GM12878 (cell line): Measurements from ENCODE around the gene GPR141. TPM values are rescaled to one million over a fixed set of nuclear protein-coding genes. Genes with fewer than 3 reads are reported as not detected.
A peak's percentile ranks its signal among the peaks of the same experiment; 100 is the strongest.

Experiments
- ETV6 ChIP-seq, 2 experiments: fragments of 450-650 bp in 1 of 2; IDR thresholded peaks in 1 of 2; conservative IDR thresholded peaks in 1 of 2; 2 replicates each; pipeline ENCODE4 v1.6.1; 2014; ENCODE audit warnings: antibody characterized with exemption in 1 of 2, borderline replicate concordance in 1 of 2, low read depth in 1 of 2, mild to moderate bottlenecking in 1 of 2, moderate library complexity in 1 of 2
- GABPA ChIP-seq: IDR thresholded peaks from 2 replicates; pipeline ENCODE4 v1.6.1; 2014; ENCODE audit warnings: antibody characterized with exemption, low read depth, mild to moderate bottlenecking, inconsistent platforms
- MTA3 ChIP-seq: IDR thresholded peaks from 2 replicates; pipeline ENCODE4 v1.6.1; 2012; ENCODE audit warnings: low read length, inconsistent platforms, borderline replicate concordance
- NFXL1 ChIP-seq: fragments of 450-650 bp; IDR thresholded peaks from 2 replicates; pipeline ENCODE4 v1.6.1; 2017; ENCODE audit warnings: antibody characterized with exemption, mild to moderate bottlenecking, borderline replicate concordance
- SP1 ChIP-seq: IDR thresholded peaks from one replicate; pipeline ENCODE4 v1.6.1; 2011; ENCODE audit warnings: low read depth, low read length
- SPI1 ChIP-seq: IDR thresholded peaks from 2 replicates; pipeline ENCODE4 v1.6.1; 2011; ENCODE audit warnings: low read depth, mild to moderate bottlenecking, low read length, moderate library complexity, borderline replicate concordance; ENCODE audit not compliant: insufficient read depth
- TARDBP ChIP-seq: IDR thresholded peaks from 2 replicates; pipeline ENCODE4 v1.6.1; 2016; ENCODE audit warnings: borderline replicate concordance
- WRNIP1 ChIP-seq: IDR thresholded peaks from 2 replicates; pipeline ENCODE4 v1.6.1; 2011; ENCODE audit warnings: low read depth, low read length, improper control_type of control experiment, borderline replicate concordance
- polyA plus RNA-seq, 11 experiments: library from polyadenylated mRNA; depleted of rRNA in 4 of 11; unstranded in 6 of 11; stranded (reverse) in 5 of 11; fragments of >200 nt; fragmentation: Nextera tagmentation in 4 of 11; fragmentation: Illumina TruSeq in 1 of 11; extraction: Ambion mirVana in 4 of 11; extraction: Trizol in 1 of 11; gene quantifications; 1 replicate in 1 of 11; 2 replicates in 10 of 11; pipeline versions ENCODE4 v1.2.1 to v1.2.3, GENCODE V29; 2011 to 2016; ENCODE audit warnings: inconsistent platforms in 2 of 11, missing spikeins in 2 of 11, low read depth in 1 of 11
- total RNA-seq, 4 experiments: library from RNA; depleted of rRNA in 3 of 4; stranded (reverse); fragments of >200 nt in 3 of 4; fragmentation: Illumina TruSeq in 1 of 4; extraction: Trizol in 1 of 4; gene quantifications; 2 replicates each; pipeline versions ENCODE4 v1.2.1 to v1.2.3, GENCODE V29; 2013 to 2021
- TF ChIP-seq, protein P1 (sequence below): IDR thresholded peaks from 2 replicates; pipeline ENCODE4 v1.6.1; 2011; ENCODE audit warnings: borderline replicate concordance, low read depth, mild to moderate bottlenecking, moderate library complexity, low read length; ENCODE audit not compliant: insufficient read depth, poor library complexity, severe bottlenecking
- TF ChIP-seq, protein P2 (sequence below): IDR thresholded peaks from 2 replicates; pipeline ENCODE4 v1.6.1; 2012; ENCODE audit warnings: low read depth, low read length, improper control_type of control experiment
- TF ChIP-seq, protein P3 (sequence below): fragments of 450-650 bp; IDR thresholded peaks from 2 replicates; pipeline ENCODE4 v1.6.1; 2016; ENCODE audit warnings: mild to moderate bottlenecking

The GPR141 gene
- total and polyA plus RNA-seq, 10 of the 15 experiments (the other 5 are each of a cell fraction or from before 2014, with no cell fraction given): 0.56 to 3.9 (median 1.2) TPM

DNA sequence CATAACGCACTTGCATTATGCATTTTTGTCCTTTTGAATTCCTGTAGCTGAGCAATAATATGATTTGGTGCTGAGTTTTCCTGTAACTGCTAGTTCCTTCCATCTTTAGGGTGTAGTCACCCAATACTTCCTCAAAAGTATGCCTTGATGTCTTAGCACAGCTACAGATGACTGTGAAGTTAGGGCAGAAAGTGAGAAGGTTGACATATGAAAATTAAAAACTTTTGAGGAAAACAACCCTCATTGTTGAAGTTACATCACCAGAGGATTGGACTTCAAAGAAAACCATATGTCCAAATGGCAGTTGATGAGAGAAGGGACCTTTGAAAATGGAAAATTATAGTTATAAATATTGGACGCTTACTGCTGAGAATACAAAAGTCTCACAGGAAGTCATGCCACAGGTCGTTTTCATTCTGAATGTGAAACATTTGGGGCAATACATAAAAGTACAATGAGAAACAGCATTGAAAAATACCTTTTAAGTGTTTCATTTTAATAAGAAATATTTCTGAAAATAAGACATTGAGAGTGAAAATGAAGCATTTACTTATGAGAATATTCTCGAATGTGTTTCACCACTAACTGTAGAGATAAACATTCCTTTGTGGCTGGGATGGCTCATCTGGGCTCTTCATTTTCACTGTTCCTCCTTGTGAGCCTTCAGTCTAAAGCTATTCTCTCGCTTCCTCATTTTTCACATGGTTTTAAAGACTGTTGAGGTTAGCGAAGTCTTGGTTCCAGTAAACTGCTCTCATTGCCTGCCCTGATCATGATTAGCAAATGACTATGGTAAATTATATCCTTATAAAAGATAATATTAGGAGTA, 103.4 kb downstream of the GPR141 start (continued):
- TF ChIP-seq, protein P1, sequence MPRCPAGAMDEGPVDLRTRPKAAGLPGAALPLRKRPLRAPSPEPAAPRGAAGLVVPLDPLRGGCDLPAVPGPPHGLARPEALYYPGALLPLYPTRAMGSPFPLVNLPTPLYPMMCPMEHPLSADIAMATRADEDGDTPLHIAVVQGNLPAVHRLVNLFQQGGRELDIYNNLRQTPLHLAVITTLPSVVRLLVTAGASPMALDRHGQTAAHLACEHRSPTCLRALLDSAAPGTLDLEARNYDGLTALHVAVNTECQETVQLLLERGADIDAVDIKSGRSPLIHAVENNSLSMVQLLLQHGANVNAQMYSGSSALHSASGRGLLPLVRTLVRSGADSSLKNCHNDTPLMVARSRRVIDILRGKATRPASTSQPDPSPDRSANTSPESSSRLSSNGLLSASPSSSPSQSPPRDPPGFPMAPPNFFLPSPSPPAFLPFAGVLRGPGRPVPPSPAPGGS: peak; percentile 41
- TF ChIP-seq, protein P2, sequence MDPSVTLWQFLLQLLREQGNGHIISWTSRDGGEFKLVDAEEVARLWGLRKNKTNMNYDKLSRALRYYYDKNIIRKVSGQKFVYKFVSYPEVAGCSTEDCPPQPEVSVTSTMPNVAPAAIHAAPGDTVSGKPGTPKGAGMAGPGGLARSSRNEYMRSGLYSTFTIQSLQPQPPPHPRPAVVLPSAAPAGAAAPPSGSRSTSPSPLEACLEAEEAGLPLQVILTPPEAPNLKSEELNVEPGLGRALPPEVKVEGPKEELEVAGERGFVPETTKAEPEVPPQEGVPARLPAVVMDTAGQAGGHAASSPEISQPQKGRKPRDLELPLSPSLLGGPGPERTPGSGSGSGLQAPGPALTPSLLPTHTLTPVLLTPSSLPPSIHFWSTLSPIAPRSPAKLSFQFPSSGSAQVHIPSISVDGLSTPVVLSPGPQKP: 0 out of 2 replicates have a peak, but pooled peaks have one; percentile 28
- TF ChIP-seq ETV6 (conservative IDR thresholded peaks at IDR 0.05 in 1 of 2, IDR thresholded peaks at IDR 0.05 in 1 of 2; ENCODE audit: borderline replicate concordance in 1 of 2, low read depth in 1 of 2): peak in 1 of 2 experiments; percentile 91; a peak in 2 of 4 replicates
- no peak for TF ChIP-seq TARDBP
- peak; percentile 99 for TF ChIP-seq SPI1
- peak; percentile 43; the same call in 1 of the 2 replicates for TF ChIP-seq GABPA
- TF ChIP-seq SP1: peak; percentile 33
- no peak for TF ChIP-seq NFXL1
- no peak for TF ChIP-seq WRNIP1
- TF ChIP-seq MTA3: peak; percentile 14; the same call in 1 of the 2 replicates
- TF ChIP-seq, protein P3, sequence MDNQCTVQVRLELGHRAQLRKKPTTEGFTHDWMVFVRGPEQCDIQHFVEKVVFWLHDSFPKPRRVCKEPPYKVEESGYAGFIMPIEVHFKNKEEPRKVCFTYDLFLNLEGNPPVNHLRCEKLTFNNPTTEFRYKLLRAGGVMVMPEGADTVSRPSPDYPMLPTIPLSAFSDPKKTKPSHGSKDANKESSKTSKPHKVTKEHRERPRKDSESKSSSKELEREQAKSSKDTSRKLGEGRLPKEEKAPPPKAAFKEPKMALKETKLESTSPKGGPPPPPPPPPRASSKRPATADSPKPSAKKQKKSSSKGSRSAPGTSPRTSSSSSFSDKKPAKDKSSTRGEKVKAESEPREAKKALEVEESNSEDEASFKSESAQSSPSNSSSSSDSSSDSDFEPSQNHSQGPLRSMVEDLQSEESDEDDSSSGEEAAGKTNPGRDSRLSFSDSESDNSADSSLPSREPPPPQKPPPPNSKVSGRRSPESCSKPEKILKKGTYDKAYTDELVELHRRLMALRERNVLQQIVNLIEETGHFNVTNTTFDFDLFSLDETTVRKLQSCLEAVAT: peak; percentile 72

Other genes with a start within 250 kb of the GPR141 start
- 63.2 and 74.4 TPM in 2 replicates for gene ELMO1, start 234.9 kb upstream of the GPR141 start, total RNA-seq (2014; rRNA removed)
- gene ELMO1, start 234.9 kb upstream of the GPR141 start, total RNA-seq (2014; rRNA removed; fragmentation: Illumina TruSeq; extraction: Trizol): 70.7 and 71.4 TPM in 2 replicates
- 74.5 and 81.6 TPM in 2 replicates for gene ELMO1, start 234.9 kb upstream of the GPR141 start, total RNA-seq (2021)
- 44.1 and 67.7 TPM in 2 replicates for gene ELMO1, start 234.9 kb upstream of the GPR141 start, polyA plus RNA-seq (2011; rRNA removed)
- gene ELMO1, start 234.9 kb upstream of the GPR141 start, polyA plus RNA-seq (2014; fragmentation: Illumina TruSeq; extraction: Trizol): 85.9 and 92.7 TPM in 2 replicates
- 10 to 100 TPM; 22.6 to 26.1 TPM for gene ELMO1, start 234.9 kb upstream of the GPR141 start, polyA plus RNA-seq (2014; fragmentation: Nextera tagmentation; extraction: Ambion mirVana)
- gene ELMO1, start 234.9 kb upstream of the GPR141 start, polyA plus RNA-seq (2014; rRNA removed): 41.5 and 50.0 TPM in 2 replicates
- 10 to 100 TPM; 43.0 to 45.9 TPM for gene ELMO1, start 234.9 kb upstream of the GPR141 start, polyA plus RNA-seq (2016; fragmentation: Nextera tagmentation; extraction: Ambion mirVana)
- gene NME8, start 164.8 kb downstream of the GPR141 start, total RNA-seq (2014; rRNA removed): 0.17 and 0.60 TPM in 2 replicates
- gene NME8, start 164.8 kb downstream of the GPR141 start, total RNA-seq (2014; rRNA removed; fragmentation: Illumina TruSeq; extraction: Trizol): 0.32 and 0.54 TPM in 2 replicates
- 0.51 TPM in 1 of 2 replicates, not detected in the other for gene NME8, start 164.8 kb downstream of the GPR141 start, total RNA-seq (2021)
- gene NME8, start 164.8 kb downstream of the GPR141 start, polyA plus RNA-seq (2011; rRNA removed): 3.5 and 5.5 TPM in 2 replicates
- gene NME8, start 164.8 kb downstream of the GPR141 start, polyA plus RNA-seq (2014; fragmentation: Illumina TruSeq; extraction: Trizol): 0.30 and 0.62 TPM in 2 replicates
- gene NME8, start 164.8 kb downstream of the GPR141 start, polyA plus RNA-seq (2014; fragmentation: Nextera tagmentation; extraction: Ambion mirVana): under 1 TPM; 0.51 to 0.69 TPM
- 0.03 and 0.58 TPM in 2 replicates for gene NME8, start 164.8 kb downstream of the GPR141 start, polyA plus RNA-seq (2014; rRNA removed)
- not detected for gene NME8, start 164.8 kb downstream of the GPR141 start, polyA plus RNA-seq (2016; fragmentation: Nextera tagmentation; extraction: Ambion mirVana)
- gene SFRP4, start 233.1 kb downstream of the GPR141 start, total RNA-seq (2014; rRNA removed): not detected in 2 replicates
- gene SFRP4, start 233.1 kb downstream of the GPR141 start, total RNA-seq (2014; rRNA removed; fragmentation: Illumina TruSeq; extraction: Trizol): not detected in 2 replicates
- 0.24 TPM in 1 of 2 replicates, not detected in the other for gene SFRP4, start 233.1 kb downstream of the GPR141 start, total RNA-seq (2021)
- gene SFRP4, start 233.1 kb downstream of the GPR141 start, polyA plus RNA-seq (2011; rRNA removed): 0.14 and 0.20 TPM in 2 replicates
- gene SFRP4, start 233.1 kb downstream of the GPR141 start, polyA plus RNA-seq (2014; fragmentation: Illumina TruSeq; extraction: Trizol): not detected in 2 replicates
- under 1 TPM in 1 of 2 experiments, not detected in 1; 0.02 TPM for gene SFRP4, start 233.1 kb downstream of the GPR141 start, polyA plus RNA-seq (2014; fragmentation: Nextera tagmentation; extraction: Ambion mirVana)
- 0.03 and 0.15 TPM in 2 replicates for gene SFRP4, start 233.1 kb downstream of the GPR141 start, polyA plus RNA-seq (2014; rRNA removed)
- gene SFRP4, start 233.1 kb downstream of the GPR141 start, polyA plus RNA-seq (2016; fragmentation: Nextera tagmentation; extraction: Ambion mirVana): not detected
- 4.2 and 5.5 TPM in 2 replicates for gene EPDR1, start 236.9 kb downstream of the GPR141 start, total RNA-seq (2014; rRNA removed)
- gene EPDR1, start 236.9 kb downstream of the GPR141 start, total RNA-seq (2014; rRNA removed; fragmentation: Illumina TruSeq; extraction: Trizol): 2.9 and 3.1 TPM in 2 replicates
- gene EPDR1, start 236.9 kb downstream of the GPR141 start, total RNA-seq (2021): 4.5 and 5.5 TPM in 2 replicates
- gene EPDR1, start 236.9 kb downstream of the GPR141 start, polyA plus RNA-seq (2011; rRNA removed): 18.8 and 21.4 TPM in 2 replicates
- 3.6 and 4.4 TPM in 2 replicates for gene EPDR1, start 236.9 kb downstream of the GPR141 start, polyA plus RNA-seq (2014; fragmentation: Illumina TruSeq; extraction: Trizol)
- gene EPDR1, start 236.9 kb downstream of the GPR141 start, polyA plus RNA-seq (2014; fragmentation: Nextera tagmentation; extraction: Ambion mirVana): 1 to 10 TPM; 1.2 to 2.2 TPM
- gene EPDR1, start 236.9 kb downstream of the GPR141 start, polyA plus RNA-seq (2014; rRNA removed): 4.2 and 4.9 TPM in 2 replicates
- 1 to 10 TPM; 5.4 to 6.7 TPM for gene EPDR1, start 236.9 kb downstream of the GPR141 start, polyA plus RNA-seq (2016; fragmentation: Nextera tagmentation; extraction: Ambion mirVana)